Limb (tissue), 2 donors: ENCODE results near the gene COL5A2.
A peak's percentile ranks its signal among the peaks of the same experiment; 100 is the strongest.

Experiments
- DNase-seq, 2 donors: peaks; one replicate each; pipeline ENCODE4 v3.0.0-alpha.2; 2016; ENCODE audit errors: extremely low spot score in 2 of 2

Gene COL5A2

DNA sequence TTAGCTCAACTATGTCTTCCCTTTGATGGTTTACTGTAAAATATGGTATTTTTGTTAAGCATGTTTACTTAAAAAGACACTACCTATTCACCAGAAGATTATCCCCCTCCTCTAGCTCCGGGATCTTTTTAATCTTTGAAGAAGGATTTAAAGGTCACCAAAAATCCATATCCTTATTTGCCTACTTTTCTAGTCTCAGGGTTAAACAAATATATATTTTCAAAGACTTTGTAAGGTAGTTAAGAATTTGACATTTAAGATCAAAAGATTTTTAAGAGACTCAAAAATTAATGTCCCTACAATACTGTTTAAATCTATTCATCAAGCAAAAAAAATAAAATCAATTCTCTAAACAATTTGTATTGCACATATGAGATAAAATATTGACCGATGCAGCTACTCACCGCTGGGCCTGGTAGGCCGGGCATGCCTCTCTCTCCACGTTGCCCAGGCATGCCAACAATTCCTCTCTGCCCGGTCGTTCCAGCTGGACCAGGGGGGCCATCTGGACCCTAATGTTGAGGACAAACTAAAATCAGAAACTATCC, 129.3 kb downstream of the COL5A2 start:
- no peak for DNase-seq

- no peak for DNase-seq
Observed at GRCh38 chr2:189049709-189050164, 129.8 kb downstream of the COL5A2 start.

DNA sequence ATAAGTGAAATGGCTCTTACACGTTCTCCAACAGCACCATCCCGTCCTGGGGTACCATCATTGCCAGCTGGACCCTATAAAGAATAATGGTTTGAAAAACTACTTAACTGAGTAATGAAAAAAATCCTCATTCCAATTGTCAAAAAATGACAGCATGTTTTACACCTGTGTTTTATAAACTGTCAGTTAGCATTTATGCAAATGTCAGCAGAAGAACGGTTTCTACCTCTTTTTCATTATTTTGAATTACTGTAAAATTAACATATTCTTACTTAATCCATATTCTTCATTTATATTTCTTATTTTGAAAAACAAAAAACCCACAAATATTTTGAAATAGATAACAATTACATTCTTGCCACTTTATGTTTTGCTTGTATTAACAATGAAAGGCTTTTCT, 131.4 kb downstream of the COL5A2 start:
- no peak for DNase-seq

GRCh38 chr2:189047171-189047888, 132.2 kb downstream of the COL5A2 start:
- DNase-seq = no peak

GRCh38 chr2:189046320-189046719, 133.2 kb downstream of the COL5A2 start:
- DNase-seq = no peak

DNA sequence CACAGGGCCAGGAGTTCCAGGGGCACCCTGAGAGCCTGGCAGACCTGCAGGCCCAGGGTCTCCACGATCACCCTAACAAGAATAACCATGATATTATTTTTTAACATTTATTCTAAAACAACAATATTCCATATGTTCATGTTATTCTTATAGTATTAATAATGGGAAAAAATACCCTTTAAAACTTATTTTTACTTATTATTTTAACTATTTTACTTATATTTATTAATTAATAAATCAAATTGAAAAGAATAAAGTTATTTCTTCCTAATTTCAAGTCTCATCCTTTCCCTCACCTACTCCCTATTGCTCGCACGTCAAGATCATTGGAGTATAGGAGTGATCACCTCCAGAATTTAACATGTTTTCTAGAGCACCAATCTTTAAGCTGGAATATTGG, 133.7 kb downstream of the COL5A2 start:
- DNase-seq = no peak

- DNase-seq = no peak
Observed at GRCh38 chr2:189037518-189037917, 142.0 kb downstream of the COL5A2 start.

- DNase-seq = no peak
Observed at GRCh38 chr2:189024901-189025618, 154.5 kb downstream of the COL5A2 start.

- peak in 1 of 2 donors; percentile 80 for DNase-seq
Observed at GRCh38 chr2:189022492-189022891, 157.1 kb downstream of the COL5A2 start.

DNA sequence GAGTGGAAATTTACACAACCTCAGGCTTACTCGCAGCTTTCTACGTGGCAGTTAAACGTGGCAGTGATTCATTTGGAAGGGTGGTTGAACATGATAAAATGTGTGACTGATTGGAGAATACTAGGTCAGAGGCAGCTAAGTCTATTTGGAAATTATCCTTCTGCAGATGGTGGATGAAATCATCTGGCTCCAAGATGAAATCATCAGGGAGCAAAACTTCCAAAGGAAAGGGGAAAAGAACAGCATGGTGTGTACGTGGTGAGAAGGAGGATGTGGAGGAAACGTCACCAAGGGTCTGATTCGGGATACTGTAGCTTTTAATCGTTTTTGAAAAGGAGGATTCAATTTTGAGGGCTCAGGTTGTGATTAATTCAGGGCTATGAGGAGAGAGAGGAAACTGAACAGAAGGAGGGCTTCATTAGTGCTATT, 157.5 kb downstream of the COL5A2 start:
- DNase-seq = peak in 1 of 2 donors; percentile 79

- no peak for DNase-seq
Observed at GRCh38 chr2:189020179-189020578, 159.4 kb downstream of the COL5A2 start.

GRCh38 chr2:189018631-189019030, 160.9 kb downstream of the COL5A2 start:
- no peak for DNase-seq

DNA sequence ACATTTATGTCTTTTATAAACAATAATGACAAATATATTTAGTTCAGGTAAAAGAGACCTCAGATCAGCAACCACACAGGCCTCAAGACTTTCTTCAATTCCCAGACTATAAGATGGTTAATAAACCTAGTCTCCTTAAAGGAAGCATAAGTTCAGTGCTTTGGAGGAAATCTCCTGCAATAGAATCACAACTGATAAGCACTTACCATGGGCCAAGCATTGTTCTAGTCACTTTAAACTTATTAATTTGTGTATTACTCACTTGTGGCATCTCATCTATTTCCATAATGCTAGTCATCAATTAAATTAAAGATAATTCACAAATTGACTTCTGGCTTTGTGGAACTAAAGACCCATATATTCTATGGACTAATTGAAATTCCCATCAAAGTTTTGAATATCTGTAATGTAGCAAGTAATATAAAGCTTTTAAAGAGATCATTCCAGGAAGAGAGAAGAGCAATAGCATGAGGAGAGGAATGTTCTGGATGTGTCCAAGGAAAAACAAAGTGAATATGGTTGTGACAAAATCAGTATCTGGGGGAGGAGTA, 163.2 kb downstream of the COL5A2 start:
- DNase-seq = no peak

GRCh38 chr2:189015359-189015758, 164.2 kb downstream of the COL5A2 start:
- DNase-seq = no peak

DNA sequence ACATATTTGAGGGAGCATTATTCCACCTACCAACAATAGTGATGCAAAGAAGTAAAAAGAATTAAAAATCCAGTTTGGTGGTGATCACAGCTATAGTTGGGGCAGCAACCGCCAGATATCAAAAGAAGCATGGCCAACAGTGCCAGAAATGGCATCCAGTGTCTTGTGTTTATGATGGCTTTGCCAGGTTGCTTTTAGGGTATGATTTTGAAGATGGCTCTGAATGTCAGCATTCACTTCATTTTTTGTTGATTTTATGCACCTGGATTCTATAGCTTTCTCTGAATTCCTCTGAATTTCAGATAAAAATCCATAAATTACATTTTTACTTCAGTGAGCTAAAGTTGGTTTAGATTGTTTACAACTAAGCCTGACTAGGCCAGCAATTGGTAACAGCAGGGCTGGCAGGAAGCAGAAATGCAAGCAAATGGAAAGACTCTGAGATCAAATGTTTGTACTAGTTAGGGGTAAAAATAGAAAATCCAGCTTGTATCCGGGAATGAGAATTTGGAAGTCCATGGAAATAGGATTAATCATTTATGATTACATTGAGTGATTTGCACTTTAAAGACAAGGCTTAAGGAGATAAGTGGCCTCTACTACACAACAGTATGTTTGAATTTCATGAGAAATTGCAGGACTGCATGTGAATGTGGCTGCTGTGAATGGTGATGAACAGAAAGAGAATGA, 165.0 kb downstream of the COL5A2 start:
- peak in 1 of 2 donors; percentile 47 for DNase-seq

DNA sequence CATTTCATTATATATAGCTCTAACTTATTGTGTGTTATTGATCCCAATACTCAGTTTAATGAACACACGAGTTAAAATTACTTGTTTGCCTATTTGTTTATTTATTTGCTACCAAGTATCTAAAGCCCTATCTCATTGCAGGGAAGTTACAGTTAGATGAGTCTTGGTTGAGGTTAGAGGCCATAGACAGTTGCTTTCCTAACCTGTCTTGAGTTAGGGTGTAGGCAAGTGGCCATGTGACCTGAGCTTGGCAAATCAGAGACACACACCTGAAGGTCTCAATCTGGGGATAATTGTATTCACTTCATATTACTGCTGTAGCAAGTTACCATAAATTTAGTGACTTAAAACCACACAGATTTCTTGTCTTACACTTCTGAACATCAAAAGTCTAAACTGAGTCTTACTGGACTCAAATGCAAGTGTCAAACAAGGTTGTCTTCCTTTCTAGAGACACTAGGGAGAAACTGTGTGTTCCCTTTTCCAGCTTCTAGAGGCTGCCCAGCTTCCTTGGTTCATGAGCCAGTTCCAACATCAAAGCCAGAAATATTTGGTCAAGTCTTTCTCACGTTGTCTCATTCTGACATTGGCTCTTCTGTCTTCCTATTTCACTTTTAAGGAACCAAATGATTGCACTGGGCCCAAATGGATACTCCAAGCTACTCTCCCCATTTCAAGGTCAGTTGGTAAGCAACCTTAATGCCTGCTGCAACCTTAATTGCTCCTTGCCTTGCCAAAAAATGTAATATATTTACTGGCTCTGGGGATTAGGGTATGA, 165.7 kb downstream of the COL5A2 start:
- no peak for DNase-seq

- DNase-seq = no peak
Observed at GRCh38 chr2:189013031-189013430, 166.5 kb downstream of the COL5A2 start.

DNA sequence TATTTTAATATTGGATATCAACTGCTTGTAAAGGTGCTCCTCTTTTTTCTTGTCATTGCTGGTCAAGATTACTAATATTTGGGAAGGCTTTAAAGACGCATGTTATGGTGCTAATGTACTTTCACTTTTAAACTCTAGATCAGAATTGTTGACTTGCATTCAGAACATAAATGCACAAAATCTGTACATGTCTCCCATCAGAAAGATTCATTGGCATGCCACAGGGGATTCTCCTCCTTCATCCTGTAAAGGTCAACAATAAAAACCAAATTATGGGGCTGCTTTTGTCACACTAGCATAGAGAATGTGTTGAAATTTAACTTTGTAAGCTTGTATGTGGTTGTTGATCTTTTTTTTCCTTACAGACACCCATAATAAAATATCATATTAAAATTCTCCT, 167.2 kb downstream of the COL5A2 start:
- no peak for DNase-seq

GRCh38 chr2:189010536-189010935, 169.0 kb downstream of the COL5A2 start:
- DNase-seq = no peak

DNA sequence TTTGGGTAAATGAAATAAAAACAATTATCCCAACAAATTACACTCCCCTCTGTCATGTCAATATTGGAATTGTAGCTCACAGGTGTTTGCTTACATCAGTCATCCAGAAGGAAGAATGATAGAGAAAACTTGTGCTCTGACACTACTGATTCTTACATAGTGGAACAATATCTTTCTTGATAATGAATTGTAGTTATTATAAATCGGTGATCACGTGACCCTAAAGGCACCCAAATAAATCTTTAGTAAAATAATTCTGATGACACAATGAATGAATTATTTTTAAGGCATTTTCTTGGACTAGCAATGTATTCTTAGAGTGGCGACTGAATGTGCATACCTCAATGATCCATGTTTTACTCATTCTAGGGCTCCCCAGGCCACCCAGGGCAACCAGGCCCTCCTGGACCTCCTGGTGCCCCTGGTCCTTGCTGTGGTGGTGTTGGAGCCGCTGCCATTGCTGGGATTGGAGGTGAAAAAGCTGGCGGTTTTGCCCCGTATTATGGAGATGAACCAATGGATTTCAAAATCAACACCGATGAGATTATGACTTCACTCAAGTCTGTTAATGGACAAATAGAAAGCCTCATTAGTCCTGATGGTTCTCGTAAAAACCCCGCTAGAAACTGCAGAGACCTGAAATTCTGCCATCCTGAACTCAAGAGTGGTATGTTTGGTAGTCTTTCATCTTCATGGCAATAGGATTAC, 170.9 kb downstream of the COL5A2 start:
- DNase-seq = no peak
